ENCODE measurements around the gene OXCT1.

Gene OXCT1

DNA sequence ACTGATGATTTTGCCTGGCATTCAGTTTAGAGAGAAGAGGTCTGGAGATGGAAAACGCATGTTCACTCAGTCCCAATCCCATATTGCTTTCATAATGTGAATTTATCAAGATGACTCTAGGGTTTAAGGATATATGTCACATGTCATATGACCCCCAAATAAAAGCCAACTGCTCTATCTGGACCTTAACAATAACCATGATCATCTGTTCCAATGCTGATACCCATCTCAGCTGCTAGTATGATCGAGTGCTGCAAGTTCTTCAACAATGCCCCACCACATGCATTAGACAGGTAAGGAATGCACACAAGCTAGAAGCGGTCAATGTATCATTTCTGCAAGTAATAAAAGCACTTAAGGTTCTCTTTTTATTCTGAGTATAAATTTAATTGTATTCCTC is 91.8 kb downstream of the OXCT1 start:
- FAIRE-seq (no peak), DNase-seq (ENCODE audit: insufficient read length, low spot score) (no peak)
- no peak for TF ChIP-seq CTCF (IDR thresholded peaks at IDR 0.05; ENCODE audit: insufficient read depth, missing control alignments)

DNA sequence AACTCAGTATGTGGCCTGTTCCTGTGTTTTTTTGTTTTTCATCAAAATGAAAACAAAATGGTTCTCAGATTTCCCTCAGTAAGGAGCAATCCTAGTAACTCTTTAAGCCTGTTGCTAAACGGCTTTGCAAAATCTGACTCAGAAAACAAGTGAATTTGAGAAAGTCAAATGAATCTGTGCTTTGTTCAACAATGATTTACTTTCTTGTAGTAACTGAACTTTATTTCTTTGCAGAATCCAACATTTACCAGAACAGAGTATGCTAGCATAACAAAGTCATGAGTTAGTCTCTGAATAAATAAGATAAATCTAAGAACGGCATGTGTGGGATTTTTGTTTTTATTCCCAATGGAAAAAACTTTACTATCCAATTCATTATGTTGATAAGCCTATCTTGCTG is 93.8 kb downstream of the OXCT1 start:
- DNase-seq (ENCODE audit: insufficient read length, low spot score) (no peak), FAIRE-seq (no peak)
- no peak for TF ChIP-seq CTCF (IDR thresholded peaks at IDR 0.05; ENCODE audit: insufficient read depth, missing control alignments)

DNA sequence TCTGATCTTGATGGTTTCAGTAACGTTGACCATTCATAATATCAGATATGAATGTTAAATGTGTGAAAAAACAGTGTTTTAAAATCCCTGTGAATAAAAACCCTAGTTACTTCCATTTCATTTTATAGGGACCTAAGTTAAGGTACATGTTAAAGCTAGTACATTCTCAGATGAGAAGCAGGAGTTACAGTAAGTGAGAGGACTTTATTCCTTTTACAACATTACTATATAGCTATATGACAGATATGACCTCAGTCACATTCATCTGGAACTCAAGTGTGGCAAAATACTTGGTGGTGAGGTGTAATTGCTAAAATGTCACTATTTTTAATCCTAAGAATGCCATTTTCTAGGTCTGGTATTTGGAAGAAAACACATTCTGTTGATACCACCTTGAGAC is 96.4 kb downstream of the OXCT1 start:
- no peak for TF ChIP-seq CTCF (IDR thresholded peaks at IDR 0.05; ENCODE audit: insufficient read depth, missing control alignments)
- no peak for DNase-seq (ENCODE audit: insufficient read length, low spot score)
- FAIRE-seq = no peak

DNA sequence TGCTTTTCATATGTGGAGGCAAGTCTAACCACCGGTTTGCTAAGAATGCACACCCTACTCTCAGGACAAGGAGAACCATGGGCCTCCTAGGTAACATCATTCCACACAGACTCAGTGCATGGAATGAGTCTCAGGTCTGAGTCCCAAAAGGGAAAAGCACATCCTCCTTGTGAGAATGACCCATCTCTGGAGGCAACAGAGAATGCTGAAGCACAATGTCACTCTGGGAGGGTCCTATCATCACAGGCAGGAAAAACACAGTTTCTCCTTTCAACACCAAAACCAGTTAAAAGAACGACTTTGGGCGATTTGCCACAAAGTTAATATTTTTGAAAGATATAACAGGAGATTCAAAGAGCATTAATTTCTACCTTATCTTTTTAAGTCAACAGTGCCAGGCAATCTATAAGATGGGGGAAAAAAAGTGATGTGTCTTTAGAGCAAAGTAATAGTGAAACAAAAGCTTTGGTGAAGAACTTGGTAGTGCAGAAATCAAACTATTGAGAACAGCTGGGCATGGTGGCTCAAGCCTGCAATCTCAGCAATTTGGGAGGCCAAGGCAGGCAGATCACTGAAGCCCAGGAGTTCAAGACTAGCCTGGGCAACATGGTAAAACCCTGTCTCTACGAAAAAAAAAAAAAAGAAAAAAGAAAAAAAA is 97.3 kb downstream of the OXCT1 start:
- no peak for FAIRE-seq
- DNase-seq (ENCODE audit: insufficient read length, low spot score) = no peak
- no peak for TF ChIP-seq CTCF (IDR thresholded peaks at IDR 0.05; ENCODE audit: insufficient read depth, missing control alignments)

- DNase-seq (ENCODE audit: insufficient read length, low spot score) (no peak), FAIRE-seq (no peak)
- TF ChIP-seq CTCF (IDR thresholded peaks at IDR 0.05; ENCODE audit: insufficient read depth, missing control alignments) = no peak
Measured at GRCh38 chr5:41772056-41772455, 98.2 kb downstream of the OXCT1 start.

DNA sequence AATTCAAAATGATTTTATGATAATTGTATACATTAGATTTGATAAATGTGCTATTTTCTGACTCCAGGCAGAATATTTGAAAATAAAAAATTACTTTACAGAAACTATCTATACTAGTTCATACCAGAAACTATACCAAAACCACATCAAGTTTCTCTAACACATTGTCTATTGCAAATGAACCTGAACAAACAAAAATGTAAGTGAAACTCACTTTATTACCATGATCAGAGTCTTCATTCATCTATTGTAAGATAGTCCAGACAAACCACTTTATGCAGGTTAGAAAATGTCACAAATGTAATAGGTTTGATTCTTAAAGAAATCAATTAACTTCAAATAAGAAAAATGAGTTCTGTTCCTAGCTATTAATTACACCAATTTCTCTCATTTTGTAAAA is 99.4 kb downstream of the OXCT1 start:
- FAIRE-seq (no peak), DNase-seq (ENCODE audit: insufficient read length, low spot score) (no peak)

More for the DNA sequence above, 99.4 kb downstream of the OXCT1 start:
- no peak for TF ChIP-seq CTCF (IDR thresholded peaks at IDR 0.05; ENCODE audit: insufficient read depth, missing control alignments)
